Ramos (cell line): ENCODE results near the gene ACOXL.

Source experiments
- in situ Hi-C: fragments of 300-500 bp; cut with MboI; formaldehyde crosslinking; loops from one replicate; pipeline ENCODE4 v1.14.3; 2022; ENCODE audit warnings: low sequenced_read_pairs; ENCODE audit not compliant: unreplicated experiment

ACOXL gene

DNA sequence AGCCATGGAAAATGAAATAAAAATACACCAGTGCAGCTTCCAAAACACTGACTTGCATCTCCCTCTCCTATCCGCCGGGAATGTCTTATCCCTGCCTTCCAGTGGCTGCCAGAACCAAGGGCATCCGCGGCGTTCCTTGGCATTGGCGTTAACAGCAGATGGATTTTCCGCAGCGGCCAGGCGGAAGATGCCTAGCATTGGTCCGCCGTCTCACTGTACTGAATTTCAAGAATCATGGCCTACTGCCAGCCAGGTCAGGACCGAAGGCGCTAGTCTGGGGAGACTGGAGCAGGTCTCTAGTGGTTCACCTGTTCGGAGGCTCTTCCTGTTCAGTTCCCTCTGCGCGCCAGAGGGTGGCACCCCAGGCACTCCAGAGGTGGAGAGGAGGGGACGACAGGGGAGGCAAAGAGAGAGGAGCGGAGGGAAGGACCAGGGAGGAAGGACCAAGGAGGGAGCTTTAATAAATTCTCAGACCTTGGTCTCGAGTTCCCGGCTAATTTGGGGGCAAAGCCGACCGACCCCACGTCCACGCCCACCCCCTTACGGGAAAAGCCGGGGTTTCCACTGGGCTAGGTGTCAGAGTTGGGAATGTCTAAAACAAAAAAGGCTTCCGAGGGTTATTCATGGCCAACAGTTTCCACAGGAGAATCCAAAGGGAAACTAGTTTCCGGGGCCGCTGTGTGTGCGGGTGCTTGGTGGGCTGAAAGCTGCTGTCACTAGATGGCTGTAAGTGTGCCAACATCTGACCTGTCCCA lies 384.6 kb downstream of the ACOXL start:
- in situ Hi-C loops: loop anchor here (5.0 to 10.0 kb wide), 2 partner anchors 85 to 588 kb away; no protein-coding TSS in a partner anchor

DNA sequence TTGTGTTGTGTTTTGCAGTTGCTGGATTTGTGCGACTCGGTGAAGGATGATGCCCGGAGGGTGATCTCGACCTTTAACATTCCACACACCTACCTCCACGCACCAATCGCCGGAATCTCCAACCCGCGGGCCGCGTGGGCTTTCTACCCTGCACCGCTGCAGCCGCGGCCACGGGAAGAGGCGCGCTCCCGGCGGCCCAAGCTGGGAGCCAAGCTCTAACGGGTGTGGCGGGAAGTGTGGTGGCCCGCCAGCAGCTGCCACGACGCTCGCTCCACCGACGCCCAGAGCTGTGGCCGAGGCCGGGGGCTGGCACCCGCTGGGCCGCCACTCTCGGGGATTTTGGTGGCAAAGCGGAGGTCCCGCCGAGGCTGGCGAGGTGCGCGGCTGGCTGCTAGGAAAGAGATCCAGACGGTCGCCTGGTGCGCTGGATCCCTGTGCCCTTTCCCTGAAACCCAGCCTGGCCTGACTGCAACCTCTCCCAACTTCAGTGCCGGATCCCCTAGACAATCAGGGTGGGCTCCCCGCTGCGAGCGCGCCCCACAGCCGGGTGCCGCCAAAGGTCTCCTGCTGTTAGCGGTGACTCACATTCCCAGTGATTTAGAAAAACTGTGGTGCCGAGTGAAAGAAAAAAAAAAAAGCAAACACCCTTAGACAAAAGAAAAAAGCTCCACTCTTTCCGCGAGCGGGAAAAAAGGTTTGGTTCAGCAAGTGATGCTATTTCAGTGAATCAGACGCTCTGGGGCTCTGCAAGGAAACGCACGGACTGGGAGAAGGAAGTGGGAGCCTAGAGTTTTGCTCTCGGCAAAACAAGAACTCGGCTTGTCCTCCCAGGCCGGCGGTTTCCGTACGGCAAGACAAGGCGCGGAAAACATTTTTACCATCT lies 385.5 kb downstream of the ACOXL start:
- in situ Hi-C loops: loop anchor here (5.0 to 10.0 kb wide), 2 partner anchors 86 to 587 kb away; no protein-coding TSS in a partner anchor

DNA sequence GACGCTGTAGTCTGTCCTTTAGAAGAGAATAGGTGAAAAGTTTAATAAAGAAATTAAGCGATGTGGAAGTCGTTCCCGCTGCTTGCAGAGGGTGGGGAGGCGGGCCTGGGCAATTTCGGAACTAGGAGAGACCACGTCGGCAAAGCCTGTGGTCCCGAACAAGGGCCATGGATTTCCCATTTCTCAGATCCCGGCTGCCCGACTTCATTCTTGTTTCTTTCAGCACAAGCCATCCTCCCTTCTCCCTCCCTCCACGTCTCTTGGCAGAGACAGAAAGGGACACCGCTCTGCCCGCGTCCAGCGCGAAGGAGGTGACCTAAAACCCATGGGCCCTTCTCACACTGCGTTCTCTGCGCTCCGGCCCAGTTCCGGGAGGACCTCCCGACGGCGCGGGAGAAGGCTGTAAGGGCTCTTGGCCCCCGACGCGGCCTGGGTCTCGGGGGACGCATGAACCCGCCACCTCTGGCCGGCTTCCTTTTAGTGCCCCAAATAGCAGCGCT lies 386.2 kb downstream of the ACOXL start:
- in situ Hi-C loops: loop anchor here (5.0 to 10.0 kb wide), 2 partner anchors 86 to 586 kb away; no protein-coding TSS in a partner anchor

DNA sequence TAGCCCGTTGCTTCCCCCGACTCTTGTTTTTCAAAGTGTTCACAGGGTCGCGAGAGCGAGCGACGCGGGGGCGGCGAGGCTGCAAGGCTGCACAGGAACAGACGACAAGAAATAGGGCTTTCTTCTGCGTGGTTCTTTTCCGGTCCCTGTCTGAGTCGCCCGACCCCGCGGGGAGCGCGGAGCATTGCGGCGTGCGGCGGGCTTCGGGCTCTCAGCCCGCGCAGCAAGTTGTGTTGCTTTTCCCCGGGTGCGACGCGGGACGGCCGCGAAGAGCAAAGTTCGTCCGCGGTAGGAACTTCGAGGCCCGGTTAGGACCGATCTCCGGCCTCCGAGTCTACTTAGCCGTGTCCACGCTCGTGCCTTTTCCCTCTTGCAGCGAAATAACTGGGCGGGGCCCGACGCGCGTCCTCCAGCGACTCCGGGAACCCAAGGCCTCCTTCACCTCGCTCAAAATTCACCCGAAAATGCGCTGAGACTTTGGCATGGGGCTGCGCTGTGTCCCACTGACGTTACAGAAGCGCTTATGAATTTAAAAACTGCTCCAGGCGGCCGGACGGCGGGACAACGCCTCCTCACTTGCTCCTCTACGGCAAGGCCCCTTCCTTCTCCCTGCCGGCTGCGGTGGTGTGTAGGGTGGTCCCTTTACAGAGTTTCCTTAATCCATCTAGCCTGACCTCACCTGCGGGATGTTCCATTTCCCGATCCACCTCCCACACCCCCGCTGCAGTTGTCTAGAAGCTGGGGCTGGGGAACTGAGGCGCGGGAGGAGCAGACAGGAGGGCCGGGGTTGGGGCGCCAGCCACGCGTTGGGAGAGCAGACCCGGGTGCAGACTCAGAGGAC lies 386.8 kb downstream of the ACOXL start:
- in situ Hi-C loops: loop anchor here (5.0 to 10.0 kb wide), 2 partner anchors 87 to 586 kb away; no protein-coding TSS in a partner anchor

DNA sequence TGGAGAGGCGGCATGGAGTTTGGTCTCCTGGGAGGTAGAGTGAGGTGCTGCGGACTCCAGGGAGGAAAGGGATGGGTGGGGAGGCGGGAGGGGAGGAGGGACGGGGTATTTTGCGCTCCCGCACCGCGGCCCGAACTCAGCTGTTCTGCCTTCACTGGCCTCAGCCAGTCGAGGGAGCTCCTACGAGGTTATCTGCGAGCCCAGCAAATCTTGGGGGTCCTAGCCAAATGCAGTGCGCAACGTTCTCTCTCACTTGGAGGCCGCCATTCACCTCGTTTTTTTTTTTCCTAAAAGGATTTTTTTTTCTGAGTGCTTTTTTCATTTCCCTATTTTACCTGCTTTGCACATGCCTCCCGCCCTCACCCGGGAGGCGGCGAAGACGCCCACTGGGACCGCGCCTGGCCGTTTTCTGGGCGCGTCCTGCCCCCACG lies 387.5 kb downstream of the ACOXL start:
- in situ Hi-C loops: loop anchor here (5.0 to 10.0 kb wide), 2 partner anchors 88 to 585 kb away; no protein-coding TSS in a partner anchor

DNA sequence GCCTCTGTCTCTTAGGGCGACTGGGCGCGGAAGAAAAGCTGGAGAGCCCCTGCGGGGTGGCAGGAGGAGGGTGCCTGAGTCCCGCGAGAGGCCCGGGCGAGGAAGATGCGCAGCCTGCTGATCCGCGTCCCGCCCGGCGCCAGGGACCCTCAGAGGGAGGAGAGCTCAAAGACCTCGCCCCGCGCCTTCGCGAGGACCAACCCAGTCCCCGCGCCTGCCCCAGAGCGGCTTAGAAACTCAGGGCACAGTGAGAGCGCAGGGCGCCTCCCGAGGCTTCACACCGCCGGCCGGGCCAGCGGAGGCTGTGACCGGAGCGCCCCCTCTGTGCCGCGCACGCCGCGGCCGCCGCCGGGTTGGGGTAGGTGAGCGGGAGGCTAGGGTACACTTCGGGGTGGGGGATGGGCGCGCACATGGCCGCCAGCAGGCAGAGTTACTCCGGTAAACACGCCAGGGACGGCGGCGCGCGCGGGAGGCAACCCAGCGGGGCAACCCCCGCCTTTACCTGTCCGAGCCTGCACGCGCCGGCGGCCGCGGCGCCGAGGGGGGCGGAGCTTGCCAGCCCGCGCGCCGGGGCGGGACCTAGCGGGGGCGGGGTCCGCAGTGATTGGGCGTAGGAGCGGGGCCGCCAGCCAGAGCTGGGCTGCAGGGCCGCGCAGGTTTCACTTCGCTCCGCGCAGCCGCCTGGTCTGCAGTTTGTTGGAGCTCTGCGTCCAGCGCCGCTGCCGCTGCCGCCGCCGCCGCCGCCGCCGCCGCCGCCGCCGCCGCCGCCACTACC lies 388.1 kb downstream of the ACOXL start, which contains the start of gene BCL2L11:
TSS of gene BCL2L11 (plus strand) at position 662 of the 775 bp plus-strand sequence. CDS start 2,832 bp downstream, outside the sequence.
- in situ Hi-C loops: no loop called here

DNA sequence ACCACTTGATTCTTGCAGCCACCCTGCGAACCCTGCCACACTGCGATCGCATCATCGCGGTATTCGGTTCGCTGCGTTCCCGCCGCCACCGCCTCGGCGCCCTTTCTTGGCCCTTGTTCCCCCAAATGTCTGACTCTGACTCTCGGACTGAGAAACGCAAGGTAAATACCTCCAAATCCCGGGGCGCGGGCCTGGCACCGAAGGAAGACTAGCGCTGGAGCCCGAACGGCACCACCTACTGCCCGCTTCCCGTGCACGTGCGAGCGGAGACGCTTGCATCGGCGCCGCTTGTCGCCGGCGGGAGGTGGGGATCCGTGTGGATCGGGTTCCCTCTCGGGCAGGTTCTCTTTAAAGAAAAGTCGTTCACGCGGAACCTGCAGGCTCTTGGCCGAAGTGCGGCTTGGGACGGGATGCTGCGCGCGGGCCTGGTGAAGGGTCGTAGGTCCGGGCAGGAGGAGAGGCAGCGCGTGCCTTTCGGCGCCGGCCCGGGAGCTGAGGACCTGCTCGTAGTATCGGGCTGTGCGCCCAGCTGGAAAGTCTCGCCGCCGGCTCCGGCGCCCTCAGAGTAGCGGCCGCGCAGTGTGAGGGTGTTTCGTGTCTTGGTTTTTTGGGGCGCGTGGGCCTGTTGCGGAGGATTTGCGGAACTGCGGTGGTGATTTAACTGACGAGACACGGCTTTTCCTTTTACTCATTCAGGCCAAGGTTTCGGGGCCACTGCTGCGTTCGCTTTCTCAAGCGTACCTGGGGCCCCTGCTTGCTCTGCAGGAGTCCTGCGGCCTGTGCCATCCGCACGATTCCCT lies 388.9 kb downstream of the ACOXL start:
- in situ Hi-C loops: no loop called here

DNA sequence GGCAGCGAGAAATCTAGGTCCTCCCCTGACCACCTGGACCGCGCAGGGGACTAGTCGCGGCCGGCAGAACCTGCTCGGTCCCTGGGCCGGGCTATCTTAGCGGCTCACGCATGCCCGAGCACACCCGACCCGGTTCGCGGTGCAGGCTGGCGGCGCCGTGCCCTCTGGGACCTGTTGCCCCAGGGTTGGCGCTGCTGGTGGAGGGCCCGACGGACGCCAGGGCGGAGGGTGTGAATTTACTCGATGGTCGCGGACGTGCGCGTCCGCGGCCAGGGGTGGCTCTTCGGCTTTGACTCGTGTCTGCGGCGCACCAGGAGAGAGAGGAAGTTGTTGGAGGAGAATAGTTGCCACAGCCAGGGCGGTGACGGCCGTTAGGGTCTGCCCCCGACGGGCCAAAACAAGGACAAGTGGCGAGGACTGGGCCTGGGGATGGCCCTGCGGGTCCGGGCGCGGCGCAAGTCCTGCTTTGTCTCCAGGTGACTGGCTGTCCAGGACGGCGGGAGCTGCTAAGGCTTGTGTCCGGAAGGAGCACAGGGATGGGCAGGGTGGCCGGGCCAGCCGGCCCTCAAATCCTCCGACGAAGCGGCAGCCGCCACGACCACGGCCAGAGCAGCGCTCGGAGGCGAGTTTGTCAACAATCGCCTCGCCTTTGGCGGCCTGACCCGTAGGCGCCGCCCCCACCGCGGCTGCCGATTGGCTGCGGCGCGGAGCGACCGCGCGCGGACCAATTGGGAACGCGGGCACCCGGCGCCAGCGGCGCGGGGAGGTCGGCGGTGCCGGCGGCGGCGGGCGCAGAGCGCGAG lies 389.7 kb downstream of the ACOXL start:
- in situ Hi-C loops: no loop called here

DNA sequence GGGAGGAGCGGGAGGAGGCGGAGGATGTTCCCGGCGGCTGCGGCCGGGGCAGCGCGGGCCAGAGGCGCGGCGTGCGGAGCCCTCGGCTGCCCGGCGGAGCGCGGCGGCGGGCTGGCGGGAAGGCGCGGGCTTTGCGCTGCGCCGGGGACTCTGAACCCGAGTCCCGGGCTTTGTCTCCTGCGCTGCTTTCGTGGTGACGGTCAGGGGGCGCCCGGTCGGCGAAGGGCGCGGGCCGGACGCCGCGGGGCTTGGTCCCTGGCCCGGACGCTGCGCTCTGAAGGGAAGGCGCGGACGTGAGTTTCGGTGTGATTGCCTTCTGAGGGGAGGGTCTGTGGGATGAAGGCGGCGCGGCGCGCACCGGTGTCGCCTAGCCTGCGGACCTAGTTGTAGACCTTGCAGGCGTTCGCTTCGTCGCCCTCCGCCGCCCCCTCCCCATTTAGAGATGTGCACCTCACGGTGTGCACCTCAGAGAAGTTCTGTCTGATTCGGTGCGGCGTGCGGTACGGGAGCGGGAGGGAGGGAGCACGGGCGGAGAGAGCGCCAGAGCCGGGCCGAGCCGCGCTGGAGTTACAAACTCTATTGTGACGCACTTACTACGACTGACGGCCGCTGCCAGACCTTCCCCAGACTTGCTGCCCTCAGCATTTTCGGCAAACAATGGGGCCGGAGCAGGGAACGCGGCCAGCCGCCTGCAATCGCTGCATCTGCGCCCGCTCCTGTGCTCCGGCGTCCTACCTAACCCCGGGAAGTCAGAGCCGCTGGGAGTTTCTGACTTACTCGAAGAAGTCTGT lies 390.5 kb downstream of the ACOXL start:
- in situ Hi-C loops: no loop called here

DNA sequence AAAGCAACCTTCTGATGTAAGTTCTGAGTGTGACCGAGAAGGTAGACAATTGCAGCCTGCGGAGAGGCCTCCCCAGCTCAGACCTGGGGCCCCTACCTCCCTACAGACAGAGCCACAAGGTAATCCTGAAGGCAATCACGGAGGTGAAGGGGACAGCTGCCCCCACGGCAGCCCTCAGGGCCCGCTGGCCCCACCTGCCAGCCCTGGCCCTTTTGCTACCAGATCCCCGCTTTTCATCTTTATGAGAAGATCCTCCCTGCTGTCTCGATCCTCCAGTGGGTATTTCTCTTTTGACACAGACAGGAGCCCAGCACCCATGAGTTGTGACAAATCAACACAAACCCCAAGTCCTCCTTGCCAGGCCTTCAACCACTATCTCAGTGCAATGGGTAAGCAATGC lies 391.4 kb downstream of the ACOXL start:
- in situ Hi-C loops: no loop called here

DNA sequence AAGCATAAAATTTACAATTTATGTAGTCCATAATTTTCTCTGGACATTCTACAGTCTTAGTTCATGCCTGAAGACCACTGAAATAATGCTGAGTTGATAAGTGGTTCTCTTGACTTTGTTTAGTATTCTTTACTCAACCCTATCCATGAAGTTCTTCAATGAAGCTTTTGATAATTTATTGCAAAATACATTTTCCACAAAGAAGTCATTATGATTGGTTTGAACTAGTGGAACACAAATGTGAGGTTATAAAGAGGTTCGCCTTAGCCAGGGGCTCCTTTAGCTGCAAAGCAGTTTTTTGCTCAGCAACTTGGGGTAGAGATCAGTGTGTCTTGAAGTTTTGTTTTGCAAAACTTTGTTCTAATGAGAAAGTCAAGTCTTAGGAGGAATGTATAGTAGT lies 394.2 kb downstream of the ACOXL start:
- in situ Hi-C loops: no loop called here

DNA sequence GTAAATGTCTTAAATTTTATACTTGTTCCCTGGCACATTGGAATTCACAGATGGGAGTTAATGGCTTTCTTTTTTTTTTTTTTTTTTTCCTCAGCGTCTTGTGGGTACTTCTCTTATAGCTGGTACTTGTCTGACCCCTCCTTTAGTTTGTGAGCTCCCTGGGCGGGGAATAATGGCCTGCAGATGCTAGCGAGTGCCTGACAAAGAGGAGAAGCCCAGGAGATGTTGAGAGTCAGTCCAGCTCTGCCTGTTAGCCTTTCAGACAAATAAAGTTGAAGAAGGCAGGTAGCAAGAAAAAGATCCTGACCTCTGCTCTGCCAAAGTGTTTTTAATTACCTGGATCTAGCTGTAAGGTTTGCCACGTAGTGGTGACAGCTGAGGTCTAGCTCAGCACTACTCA lies 395.0 kb downstream of the ACOXL start:
- in situ Hi-C loops: no loop called here

DNA sequence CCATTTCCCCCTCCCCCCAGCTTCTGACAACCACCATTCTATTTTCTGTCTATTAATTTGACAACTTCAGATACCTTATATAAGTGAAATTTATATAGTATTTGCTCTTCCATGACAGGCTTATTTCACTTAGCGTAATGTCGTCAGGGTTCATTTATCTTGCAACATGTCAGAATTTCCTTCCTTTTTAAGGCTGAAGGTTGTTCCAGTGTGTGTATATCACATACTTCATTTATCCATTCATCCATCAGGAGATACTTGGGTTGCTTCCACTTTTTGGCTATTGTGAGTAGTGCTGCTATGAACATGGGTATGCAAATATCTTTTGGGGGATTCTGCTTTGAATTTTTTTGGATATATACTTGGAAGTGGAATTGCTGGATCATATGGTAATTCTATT lies 395.7 kb downstream of the ACOXL start:
- in situ Hi-C loops: no loop called here

DNA sequence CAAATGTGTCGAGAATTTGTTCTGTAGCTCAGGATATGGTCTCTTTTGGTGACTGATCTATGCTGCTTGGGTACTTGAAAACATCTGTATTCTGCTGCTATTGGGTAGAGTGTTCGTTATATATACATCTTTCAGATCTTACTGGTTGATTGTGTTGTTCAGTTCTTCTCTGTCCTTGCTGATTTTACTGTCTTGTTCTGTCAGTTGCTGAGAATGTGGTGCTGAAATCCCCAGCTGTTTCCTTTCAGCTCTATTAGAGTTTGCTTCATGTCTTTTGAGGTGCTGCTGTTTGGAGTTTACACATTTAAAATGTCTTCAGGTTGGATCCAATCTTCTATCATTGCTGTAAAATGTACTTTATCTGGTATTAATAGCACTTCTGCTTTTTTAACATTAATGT lies 401.2 kb downstream of the ACOXL start:
- in situ Hi-C loops: no loop called here

DNA sequence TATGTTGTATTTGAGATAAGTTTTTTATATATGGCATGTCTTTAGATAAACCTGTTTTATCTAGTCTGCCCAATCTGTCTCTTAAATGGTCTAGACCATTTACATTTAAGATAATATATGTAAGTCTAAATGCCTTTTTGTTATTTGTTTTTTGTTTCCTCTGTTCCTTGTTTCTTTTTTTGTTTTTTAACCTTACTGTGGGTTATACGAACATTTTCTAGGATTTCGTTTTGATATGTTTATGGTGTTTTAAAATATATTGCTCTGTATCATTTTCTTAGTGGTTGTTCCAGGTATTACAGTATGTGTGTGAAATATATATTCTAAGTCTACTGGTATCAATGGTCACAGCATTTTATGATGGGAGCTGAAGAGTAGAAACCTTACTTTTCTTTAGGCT lies 401.7 kb downstream of the ACOXL start:
- in situ Hi-C loops: no loop called here

DNA sequence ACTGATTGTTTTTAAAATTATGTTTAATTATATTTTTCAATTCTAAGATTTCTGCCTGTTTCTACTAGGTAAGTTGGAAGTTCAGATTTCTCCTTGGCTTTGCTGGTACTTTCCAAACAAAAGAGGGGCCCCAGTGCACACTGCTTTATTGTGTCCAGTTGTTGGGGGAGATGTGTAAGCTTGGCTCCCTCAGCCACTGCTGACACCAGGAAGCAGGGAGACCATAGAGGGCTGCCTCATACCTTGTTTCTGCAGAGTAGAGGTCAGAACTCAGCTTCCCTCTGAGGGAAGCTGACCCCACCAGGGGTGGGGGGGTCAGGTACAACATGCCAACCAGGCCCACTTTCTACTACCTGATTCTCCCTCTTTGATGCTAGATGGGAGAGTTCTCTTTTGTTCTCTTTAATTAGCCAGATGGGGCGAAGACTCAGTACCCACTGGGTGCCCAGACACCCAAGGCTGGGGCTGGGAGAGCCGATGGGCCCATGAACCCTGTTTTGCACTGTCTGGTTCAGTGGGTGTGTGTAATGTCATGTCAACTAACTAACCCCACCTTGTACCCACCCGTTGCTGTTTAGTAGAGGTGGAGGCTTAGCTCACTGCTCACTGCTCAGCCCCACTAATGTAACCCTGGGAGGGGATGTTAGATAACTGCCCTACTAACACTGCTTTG lies 403.0 kb downstream of the ACOXL start:
- in situ Hi-C loops: no loop called here
